HEK293T (cell line): ENCODE measurements around the gene MAP9.

Experiments
- L3MBTL2 ChIP-seq: fragments of 450-650 bp; conservative IDR thresholded peaks from 2 replicates; pipeline ENCODE4 v1.6.1; 2016; ENCODE audit warnings: mild to moderate bottlenecking
- PKNOX1 ChIP-seq: fragments of 450-650 bp; IDR thresholded peaks from 2 replicates; pipeline ENCODE4 v1.6.1; 2016
- SP1 ChIP-seq: fragments of 450-650 bp; IDR thresholded peaks from 2 replicates; pipeline ENCODE4 v1.6.1; 2017
- TARDBP ChIP-seq: fragments of 450-650 bp; IDR thresholded peaks from 2 replicates; pipeline ENCODE4 v1.6.1; 2016

GRCh38 chr4:155405059-155405458 is 28.3 kb upstream of the MAP9 start:
- no peak for TF ChIP-seq TARDBP
- TF ChIP-seq PKNOX1, result no peak
- no peak for TF ChIP-seq L3MBTL2
- no peak for TF ChIP-seq SP1
